Mammary epithelial cell (primary cell): ENCODE measurements around the gene MAN1A2.

Experiments used
- EZH2 ChIP-seq: IDR thresholded peaks from 2 replicates; pipeline ENCODE4 v1.6.1; 2012; ENCODE audit warnings: low read length, inconsistent platforms, borderline replicate concordance
- TF ChIP-seq, protein P1 (sequence below), 2 donors: IDR thresholded peaks in 1 of 2; conservative IDR thresholded peaks in 1 of 2; 2 replicates each; pipeline ENCODE4 v1.5.1; 2011 to 2012; ENCODE audit warnings: inconsistent platforms in 2 of 2, low read length in 2 of 2, mild to moderate bottlenecking in 2 of 2, control low read depth in 1 of 2, low read depth in 1 of 2; ENCODE audit not compliant: insufficient read depth in 1 of 2; ENCODE audit errors: extremely low read depth in 1 of 2

- TF ChIP-seq, protein P1, sequence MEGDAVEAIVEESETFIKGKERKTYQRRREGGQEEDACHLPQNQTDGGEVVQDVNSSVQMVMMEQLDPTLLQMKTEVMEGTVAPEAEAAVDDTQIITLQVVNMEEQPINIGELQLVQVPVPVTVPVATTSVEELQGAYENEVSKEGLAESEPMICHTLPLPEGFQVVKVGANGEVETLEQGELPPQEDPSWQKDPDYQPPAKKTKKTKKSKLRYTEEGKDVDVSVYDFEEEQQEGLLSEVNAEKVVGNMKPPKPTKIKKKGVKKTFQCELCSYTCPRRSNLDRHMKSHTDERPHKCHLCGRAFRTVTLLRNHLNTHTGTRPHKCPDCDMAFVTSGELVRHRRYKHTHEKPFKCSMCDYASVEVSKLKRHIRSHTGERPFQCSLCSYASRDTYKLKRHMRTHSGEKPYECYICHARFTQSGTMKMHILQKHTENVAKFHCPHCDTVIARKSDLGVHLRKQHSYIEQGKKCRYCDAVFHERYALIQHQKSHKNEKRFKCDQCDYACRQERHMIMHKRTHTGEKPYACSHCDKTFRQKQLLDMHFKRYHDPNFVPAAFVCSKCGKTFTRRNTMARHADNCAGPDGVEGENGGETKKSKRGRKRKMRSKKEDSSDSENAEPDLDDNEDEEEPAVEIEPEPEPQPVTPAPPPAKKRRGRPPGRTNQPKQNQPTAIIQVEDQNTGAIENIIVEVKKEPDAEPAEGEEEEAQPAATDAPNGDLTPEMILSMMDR (conservative IDR thresholded peaks at IDR 0.05 in 1 of 2, IDR thresholded peaks at IDR 0.05 in 1 of 2; ENCODE audit: extremely low read depth in 1 of 2, insufficient read depth in 1 of 2, low read depth in 1 of 2, low read length in 2 of 2), result no peak
- TF ChIP-seq EZH2, result no peak
Observed at GRCh38 chr1:117495068-117495467, 127.8 kb downstream of the MAN1A2 start.
